ENCODE data around the gene QPRT.
"Not testable (repeated sequence)": the region's sequence is repeated elsewhere in the genome, so short reads cannot be mapped to it uniquely, and the experiment has no call there.

The QPRT gene

DNA sequence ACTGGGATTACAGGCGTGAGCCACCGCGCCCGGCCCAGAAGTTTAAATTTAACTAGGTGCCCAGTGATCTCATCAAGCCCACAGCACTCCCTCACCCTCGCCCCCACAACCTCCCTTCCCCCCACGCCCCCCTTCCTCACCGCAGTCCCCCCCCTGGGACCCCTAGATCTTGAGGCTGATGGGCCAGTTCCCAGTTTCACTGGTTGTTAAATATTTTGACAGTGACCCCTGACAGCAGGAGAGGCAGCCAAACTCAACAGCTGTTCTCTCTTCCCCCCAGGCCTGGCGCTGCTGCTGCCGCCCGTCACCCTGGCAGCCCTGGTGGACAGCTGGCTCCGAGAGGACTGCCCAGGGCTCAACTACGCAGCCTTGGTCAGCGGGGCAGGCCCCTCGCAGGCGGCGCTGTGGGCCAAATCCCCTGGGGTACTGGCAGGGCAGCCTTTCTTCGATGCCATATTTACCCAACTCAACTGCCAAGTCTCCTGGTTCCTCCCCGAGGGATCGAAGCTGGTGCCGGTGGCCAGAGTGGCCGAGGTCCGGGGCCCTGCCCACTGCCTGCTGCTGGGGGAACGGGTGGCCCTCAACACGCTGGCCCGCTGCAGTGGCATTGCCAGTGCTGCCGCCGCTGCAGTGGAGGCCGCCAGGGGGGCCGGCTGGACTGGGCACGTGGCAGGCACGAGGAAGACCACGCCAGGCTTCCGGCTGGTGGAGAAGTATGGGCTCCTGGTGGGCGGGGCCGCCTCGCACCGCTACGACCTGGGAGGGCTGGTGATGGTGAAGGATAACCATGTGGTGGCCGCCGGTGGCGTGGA, 15.6 kb downstream of the QPRT start:
- TF ChIP-seq, protein P1, sequence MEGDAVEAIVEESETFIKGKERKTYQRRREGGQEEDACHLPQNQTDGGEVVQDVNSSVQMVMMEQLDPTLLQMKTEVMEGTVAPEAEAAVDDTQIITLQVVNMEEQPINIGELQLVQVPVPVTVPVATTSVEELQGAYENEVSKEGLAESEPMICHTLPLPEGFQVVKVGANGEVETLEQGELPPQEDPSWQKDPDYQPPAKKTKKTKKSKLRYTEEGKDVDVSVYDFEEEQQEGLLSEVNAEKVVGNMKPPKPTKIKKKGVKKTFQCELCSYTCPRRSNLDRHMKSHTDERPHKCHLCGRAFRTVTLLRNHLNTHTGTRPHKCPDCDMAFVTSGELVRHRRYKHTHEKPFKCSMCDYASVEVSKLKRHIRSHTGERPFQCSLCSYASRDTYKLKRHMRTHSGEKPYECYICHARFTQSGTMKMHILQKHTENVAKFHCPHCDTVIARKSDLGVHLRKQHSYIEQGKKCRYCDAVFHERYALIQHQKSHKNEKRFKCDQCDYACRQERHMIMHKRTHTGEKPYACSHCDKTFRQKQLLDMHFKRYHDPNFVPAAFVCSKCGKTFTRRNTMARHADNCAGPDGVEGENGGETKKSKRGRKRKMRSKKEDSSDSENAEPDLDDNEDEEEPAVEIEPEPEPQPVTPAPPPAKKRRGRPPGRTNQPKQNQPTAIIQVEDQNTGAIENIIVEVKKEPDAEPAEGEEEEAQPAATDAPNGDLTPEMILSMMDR (conservative IDR thresholded peaks at IDR 0.05; ENCODE audit: low read depth), result no peak
- ChIA-PET POLR2A (ENCODE audit: low non-redundant PET) (interaction anchor here (0.6 kb wide), 1 partner anchor 660 kb away, joined by 10 read pairs; no protein-coding TSS in a partner anchor), CTCF (interaction anchor here (0.6 to 0.8 kb wide), 2 partner anchors 333 to 699 kb away, joined by 3 to 7 read pairs; no protein-coding TSS in a partner anchor)
- no peak for DNase-seq (ENCODE audit: low spot score)
- H3K27ac ChIP-seq, result no peak overlapping the region

GRCh38 chr16:29695675-29696074, 16.7 kb downstream of the QPRT start:
- DNase-seq (ENCODE audit: low spot score); H3K27ac ChIP-seq; POLR2A ChIA-PET (ENCODE audit: low non-redundant PET): not testable (repeated sequence)
- CTCF ChIA-PET, result interaction anchor here (0.5 to 0.6 kb wide), 2 partner anchors 34 to 90 kb away, joined by 3 read pairs; no protein-coding TSS in a partner anchor

GRCh38 chr16:29696881-29697331, 17.9 kb downstream of the QPRT start:
- POLR2A ChIA-PET (ENCODE audit: low non-redundant PET), result no interaction called here
- TF ChIP-seq, protein P1 (conservative IDR thresholded peaks at IDR 0.05; ENCODE audit: low read depth), result no peak
- CTCF ChIA-PET, result interaction anchor here (1.2 kb wide), 1 partner anchor 32 kb away, joined by 4 read pairs; no protein-coding TSS in a partner anchor
- no peak overlapping the region for H3K27ac ChIP-seq
- no peak for DNase-seq (ENCODE audit: low spot score)

DNA sequence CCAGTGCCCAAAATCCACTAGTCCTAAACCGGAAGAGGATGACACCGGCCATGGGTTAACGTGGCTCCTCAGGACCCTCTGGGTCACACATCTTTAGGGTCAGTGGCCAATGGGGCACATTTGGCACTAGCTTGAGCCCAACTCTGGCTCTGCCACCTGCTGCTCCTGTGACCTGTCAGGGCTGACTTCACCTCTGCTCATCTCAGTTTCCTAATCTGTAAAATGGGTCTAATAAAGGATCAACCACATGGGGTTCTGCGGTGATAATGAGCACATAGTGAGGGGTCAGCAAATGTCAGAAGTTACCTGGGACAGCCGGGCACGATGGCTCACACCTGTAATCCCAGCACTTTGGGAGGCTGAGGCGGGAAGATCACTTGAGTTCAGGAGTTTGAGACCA, 18.4 kb downstream of the QPRT start:
- DNase-seq (ENCODE audit: low spot score), result no peak
- CTCF ChIA-PET, result interaction anchor here (1.2 kb wide), 1 partner anchor 32 kb away, joined by 4 read pairs; no protein-coding TSS in a partner anchor
- H3K27ac ChIP-seq, result no peak overlapping the region
- TF ChIP-seq, protein P1 (conservative IDR thresholded peaks at IDR 0.05; ENCODE audit: low read depth), result no peak
- POLR2A ChIA-PET (ENCODE audit: low non-redundant PET), result no interaction called here

DNA sequence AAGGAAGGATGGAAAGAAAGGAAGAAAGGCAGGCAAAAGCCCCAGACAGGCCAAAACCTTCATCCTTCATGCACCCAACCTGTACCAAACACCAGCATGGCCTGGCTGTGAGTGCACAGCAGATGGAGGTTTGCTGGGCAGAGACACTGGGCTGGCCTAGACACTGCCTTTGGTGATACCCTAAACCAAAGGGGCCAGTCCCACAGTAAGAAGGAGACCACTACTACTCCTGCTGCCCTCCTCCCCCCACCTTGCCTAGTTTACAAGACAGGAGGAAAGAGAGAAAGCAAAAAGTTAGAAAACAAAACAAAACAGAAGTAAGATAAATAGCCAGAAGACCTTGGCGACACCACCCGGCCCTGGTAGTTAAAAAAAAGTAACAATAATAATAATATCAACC, 19.1 kb downstream of the QPRT start:
- H3K27ac ChIP-seq, result no peak overlapping the region
- ChIA-PET CTCF (interaction anchor here (0.5 kb wide), 1 partner anchor 1206 kb away, joined by 3 read pairs; the partner anchor contains the start of gene CLN3), POLR2A (ENCODE audit: low non-redundant PET) (no interaction called here)
- no peak for DNase-seq (ENCODE audit: low spot score)
- TF ChIP-seq, protein P1 (conservative IDR thresholded peaks at IDR 0.05; ENCODE audit: low read depth), result no peak

- ChIA-PET CTCF (interaction anchor here (0.5 to 2.2 kb wide), 4 partner anchors 30 to 1207 kb away, joined by 3 to 7 read pairs (median 4); partner anchors contain the start of gene CLN3), POLR2A (ENCODE audit: low non-redundant PET) (no interaction called here)
- no peak for DNase-seq (ENCODE audit: low spot score)
- TF ChIP-seq, protein P1 (conservative IDR thresholded peaks at IDR 0.05; ENCODE audit: low read depth), result no peak
- no peak overlapping the region for H3K27ac ChIP-seq
These were observed 19.7 kb downstream of the QPRT start for GRCh38 chr16:29698484-29699323.

Measured in RWPE1 (cell line).